ENCODE measurements around the gene PALLD.

Gene PALLD

DNA sequence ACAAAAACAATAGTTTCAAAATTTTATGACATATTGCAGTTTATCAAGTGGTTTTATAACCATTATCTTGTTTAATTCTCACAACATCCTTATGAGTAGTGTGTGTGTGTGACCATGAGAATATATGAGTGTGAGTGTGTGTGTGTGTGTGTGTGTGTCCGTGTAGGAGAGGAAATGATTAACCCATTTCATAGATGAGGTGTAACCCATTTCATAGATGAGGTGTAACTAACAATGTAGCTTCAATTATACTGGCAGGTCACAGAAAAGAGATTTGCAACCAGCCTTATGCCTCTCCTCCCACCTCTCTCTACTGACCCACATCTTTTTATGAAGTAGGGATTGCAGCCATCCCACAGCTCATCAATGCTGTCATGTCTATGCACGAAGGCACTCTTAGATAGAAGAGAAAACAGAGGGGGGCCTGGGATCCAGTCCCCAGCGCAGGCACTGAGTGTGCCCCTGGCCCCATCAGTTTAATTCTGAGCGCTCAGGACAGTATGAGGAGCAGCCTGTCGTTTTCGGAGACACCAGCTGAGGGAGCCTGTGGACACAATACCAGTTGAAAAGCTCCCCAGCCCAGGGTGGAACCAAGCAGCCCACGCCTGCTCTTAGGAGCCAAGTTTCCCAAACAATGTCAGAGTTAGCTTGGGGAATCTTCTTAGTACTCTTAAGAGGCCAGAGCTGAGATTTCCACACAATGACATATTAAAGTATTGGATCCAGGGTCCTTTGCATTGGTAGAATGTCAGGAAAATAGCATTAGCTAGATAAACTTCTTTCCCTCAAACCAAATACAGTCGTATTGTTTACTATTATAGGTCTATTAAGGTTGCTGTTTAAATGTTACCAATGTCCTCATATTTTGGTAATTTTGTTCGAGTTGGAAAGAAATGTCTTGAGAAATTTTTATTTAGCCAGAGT is 88.6 kb downstream of the PALLD start:
- H2AFZ ChIP-seq (ENCODE audit: low read depth, low read length), result no peak overlapping the region
- H3K27me3 ChIP-seq (ENCODE audit: insufficient read depth, low read length, poor library complexity), result no peaks in the 10 kb centered on the region
- H3K4me2 ChIP-seq (ENCODE audit: insufficient read depth, low read length), result no peak overlapping the region
- no peaks in the 10 kb centered on the region for H3K79me2 ChIP-seq (ENCODE audit: insufficient read depth, low read length)
- ATAC-seq (ENCODE audit: insufficient read depth, low read depth), result peak; percentile 78; the same call in 2 of the 3 replicates
- H3K4me1 ChIP-seq (ENCODE audit: insufficient read depth, low read length), result no peaks in the 10 kb centered on the region
- no peak overlapping the region for H3K9ac ChIP-seq (ENCODE audit: low read depth, low read length)
- H3K36me3 ChIP-seq (ENCODE audit: insufficient read depth, low read length), result no peaks in the 10 kb centered on the region
- peak; percentile 26 for DNase-seq
- H3K4me3 ChIP-seq (ENCODE audit: low read depth in 1 of 2, low read length in 2 of 2), result no peak overlapping the region
- H4K20me1 ChIP-seq (ENCODE audit: insufficient read depth, low read length), result no peaks in the 10 kb centered on the region
- no peaks in the 10 kb centered on the region for H3K9me3 ChIP-seq (ENCODE audit: insufficient read depth, low read length, severe bottlenecking)
- TF ChIP-seq, protein P1, sequence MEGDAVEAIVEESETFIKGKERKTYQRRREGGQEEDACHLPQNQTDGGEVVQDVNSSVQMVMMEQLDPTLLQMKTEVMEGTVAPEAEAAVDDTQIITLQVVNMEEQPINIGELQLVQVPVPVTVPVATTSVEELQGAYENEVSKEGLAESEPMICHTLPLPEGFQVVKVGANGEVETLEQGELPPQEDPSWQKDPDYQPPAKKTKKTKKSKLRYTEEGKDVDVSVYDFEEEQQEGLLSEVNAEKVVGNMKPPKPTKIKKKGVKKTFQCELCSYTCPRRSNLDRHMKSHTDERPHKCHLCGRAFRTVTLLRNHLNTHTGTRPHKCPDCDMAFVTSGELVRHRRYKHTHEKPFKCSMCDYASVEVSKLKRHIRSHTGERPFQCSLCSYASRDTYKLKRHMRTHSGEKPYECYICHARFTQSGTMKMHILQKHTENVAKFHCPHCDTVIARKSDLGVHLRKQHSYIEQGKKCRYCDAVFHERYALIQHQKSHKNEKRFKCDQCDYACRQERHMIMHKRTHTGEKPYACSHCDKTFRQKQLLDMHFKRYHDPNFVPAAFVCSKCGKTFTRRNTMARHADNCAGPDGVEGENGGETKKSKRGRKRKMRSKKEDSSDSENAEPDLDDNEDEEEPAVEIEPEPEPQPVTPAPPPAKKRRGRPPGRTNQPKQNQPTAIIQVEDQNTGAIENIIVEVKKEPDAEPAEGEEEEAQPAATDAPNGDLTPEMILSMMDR (IDR thresholded peaks at IDR 0.05; ENCODE audit: borderline replicate concordance, extremely low read depth, low read length, poor library complexity, severe bottlenecking), result peak; percentile 50
- TF ChIP-seq EZH2 (IDR thresholded peaks at IDR 0.05; ENCODE audit: borderline replicate concordance, low read depth, low read length, severe bottlenecking), result no peak
- H3K27ac ChIP-seq (ENCODE audit: low read length), result no peak overlapping the region

DNA sequence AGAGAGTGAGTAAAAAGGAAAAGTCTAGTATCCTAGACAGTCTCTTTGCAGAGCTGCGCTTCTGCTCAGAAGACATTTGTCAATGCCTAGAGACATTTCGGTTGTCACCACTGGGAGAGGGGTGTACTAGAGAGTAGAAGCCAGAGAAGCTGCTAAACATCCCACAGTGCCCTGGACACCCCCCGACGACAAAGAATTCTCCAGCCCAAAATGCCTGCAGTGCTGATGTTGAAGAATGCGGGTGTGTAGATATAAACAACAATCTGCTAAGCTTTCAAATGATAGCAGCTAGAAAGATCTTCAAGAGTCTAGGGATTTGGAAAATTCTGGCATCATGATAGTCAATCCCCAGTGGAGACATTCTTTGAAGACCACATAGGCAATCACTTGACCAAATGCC is 90.1 kb downstream of the PALLD start:
- ATAC-seq (ENCODE audit: insufficient read depth, low read depth) (no peak), DNase-seq (no peak)
- no peaks in the 10 kb centered on the region for H3K79me2 ChIP-seq (ENCODE audit: insufficient read depth, low read length)
- H3K36me3 ChIP-seq (ENCODE audit: insufficient read depth, low read length), result no peaks in the 10 kb centered on the region
- no peak overlapping the region for H2AFZ ChIP-seq (ENCODE audit: low read depth, low read length)
- H3K27ac ChIP-seq (ENCODE audit: low read length), result no peak overlapping the region
- H3K4me1 ChIP-seq (ENCODE audit: insufficient read depth, low read length), result no peaks in the 10 kb centered on the region
- H3K27me3 ChIP-seq (ENCODE audit: insufficient read depth, low read length, poor library complexity), result no peaks in the 10 kb centered on the region
- no peak overlapping the region for H3K4me3 ChIP-seq (ENCODE audit: low read depth in 1 of 2, low read length in 2 of 2)
- H3K9ac ChIP-seq (ENCODE audit: low read depth, low read length), result no peak overlapping the region
- no peaks in the 10 kb centered on the region for H3K9me3 ChIP-seq (ENCODE audit: insufficient read depth, low read length, severe bottlenecking)
- no peak overlapping the region for H3K4me2 ChIP-seq (ENCODE audit: insufficient read depth, low read length)
- TF ChIP-seq, protein P1 (IDR thresholded peaks at IDR 0.05; ENCODE audit: borderline replicate concordance, extremely low read depth, low read length, poor library complexity, severe bottlenecking), result no peak
- no peak for TF ChIP-seq EZH2 (IDR thresholded peaks at IDR 0.05; ENCODE audit: borderline replicate concordance, low read depth, low read length, severe bottlenecking)
- H4K20me1 ChIP-seq (ENCODE audit: insufficient read depth, low read length), result no peaks in the 10 kb centered on the region

DNA sequence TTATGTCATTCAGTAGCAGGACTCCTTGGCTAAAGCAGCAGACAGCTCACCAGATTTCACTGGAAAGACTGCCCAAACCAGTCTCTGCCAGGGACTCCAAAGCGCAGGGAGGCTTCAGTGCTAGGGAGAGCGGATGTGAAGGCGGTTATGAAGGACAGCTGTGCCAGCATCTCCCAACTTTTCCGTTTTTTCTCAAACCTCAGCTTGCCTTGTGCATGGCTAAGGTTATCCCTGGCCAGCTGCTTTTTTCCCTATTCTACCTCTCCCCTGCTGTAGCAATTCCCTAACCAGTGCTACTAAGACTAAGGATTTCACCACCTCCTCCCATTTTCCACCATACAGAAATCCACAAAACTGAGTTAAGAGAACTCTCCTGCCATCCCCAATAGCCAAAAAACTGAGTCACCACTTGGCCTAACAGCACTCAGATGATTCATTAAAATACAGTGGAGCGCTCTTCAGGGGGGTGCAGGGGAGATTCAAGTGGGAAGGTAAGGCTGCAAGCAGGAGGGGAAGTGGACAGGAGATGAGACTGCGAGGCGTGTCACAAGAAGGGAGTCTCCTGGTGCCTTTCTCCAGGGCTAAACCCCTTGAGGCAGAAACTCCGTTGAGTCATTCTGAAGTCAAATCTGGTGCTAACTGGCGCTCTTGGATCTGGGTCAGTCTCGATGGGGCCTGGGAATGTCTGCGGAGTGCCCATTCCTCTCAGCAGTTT is 90.7 kb downstream of the PALLD start:
- Histone ChIP-seq H3K9me3 (ENCODE audit: insufficient read depth, low read length, severe bottlenecking) (no peaks in the 10 kb centered on the region), H3K4me1 (ENCODE audit: insufficient read depth, low read length) (no peaks in the 10 kb centered on the region), H3K36me3 (ENCODE audit: insufficient read depth, low read length) (no peaks in the 10 kb centered on the region), H3K9ac (ENCODE audit: low read depth, low read length) (no peak overlapping the region), H3K4me2 (ENCODE audit: insufficient read depth, low read length) (no peak overlapping the region), H3K4me3 (ENCODE audit: low read depth in 1 of 2, low read length in 2 of 2) (no peak overlapping the region), H3K27me3 (ENCODE audit: insufficient read depth, low read length, poor library complexity) (no peaks in the 10 kb centered on the region), H2AFZ (ENCODE audit: low read depth, low read length) (no peak overlapping the region), H4K20me1 (ENCODE audit: insufficient read depth, low read length) (no peaks in the 10 kb centered on the region), H3K27ac (ENCODE audit: low read length) (no peak overlapping the region), H3K79me2 (ENCODE audit: insufficient read depth, low read length) (no peaks in the 10 kb centered on the region)
- no peak for DNase-seq
- no peak for ATAC-seq (ENCODE audit: insufficient read depth, low read depth)
- TF ChIP-seq, protein P1 (IDR thresholded peaks at IDR 0.05; ENCODE audit: borderline replicate concordance, extremely low read depth, low read length, poor library complexity, severe bottlenecking), result no peak
- TF ChIP-seq EZH2 (IDR thresholded peaks at IDR 0.05; ENCODE audit: borderline replicate concordance, low read depth, low read length, severe bottlenecking), result no peak
